ENCODE results near the gene OR2A25. TPM values are rescaled to one million over a fixed set of nuclear protein-coding genes. Genes with fewer than 3 reads are reported as not detected.

OR2A25 gene
- polyA plus RNA-seq, 1 donor from 2014 or later, result not detected

DNA sequence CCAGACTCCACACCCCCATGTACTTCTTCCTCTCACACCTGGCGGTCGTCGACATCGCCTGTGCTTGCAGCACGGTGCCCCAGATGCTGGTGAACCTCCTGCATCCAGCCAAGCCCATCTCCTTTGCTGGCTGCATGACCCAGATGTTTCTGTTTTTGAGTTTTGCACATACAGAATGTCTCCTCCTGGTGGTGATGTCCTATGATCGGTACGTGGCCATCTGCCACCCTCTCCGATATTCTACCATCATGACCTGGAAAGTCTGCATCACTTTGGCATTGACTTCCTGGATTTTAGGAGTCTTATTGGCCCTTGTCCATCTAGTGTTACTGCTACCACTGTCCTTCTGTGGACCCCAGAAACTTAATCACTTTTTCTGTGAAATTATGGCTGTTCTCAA is 4.8 kb downstream of the OR2A25 start:
- Histone ChIP-seq H3K27ac (ENCODE audit: low read length) (no peak overlapping the region), H4K20me1 (ENCODE audit: insufficient read depth) (no peaks in the 10 kb centered on the region), H3K4me2 (ENCODE audit: low read length) (no peak overlapping the region), H3K36me3 (ENCODE audit: insufficient read depth, low read length) (no peaks in the 10 kb centered on the region), H3K9ac (ENCODE audit: low read length) (no peak overlapping the region), H3K27me3 (ENCODE audit: insufficient read depth, low read depth, low read length) (no peaks in the 10 kb centered on the region), H3K79me2 (replicated peaks; ENCODE audit: insufficient read depth, low read length) (no peaks in the 10 kb centered on the region), H2AFZ (ENCODE audit: low read depth, low read length) (no peak overlapping the region), H3K4me3 (ENCODE audit: low read length) (no peak overlapping the region), H3F3A (ENCODE audit: insufficient read depth, low read length, poor library complexity, severe bottlenecking) (no peaks in the 10 kb centered on the region), H3K9me3 (ENCODE audit: low read length) (no peaks in the 10 kb centered on the region), H3K9me2 (ENCODE audit: insufficient read depth, low read length) (no peaks in the 10 kb centered on the region)
- TF ChIP-seq SMC3 (conservative IDR thresholded peaks at IDR 0.05; ENCODE audit: poor library complexity) (no peak), EP300 (conservative IDR thresholded peaks at IDR 0.05; ENCODE audit: poor library complexity, severe bottlenecking) (no peak), EZH2 (IDR thresholded peaks at IDR 0.05; ENCODE audit: borderline replicate concordance, insufficient read depth, low read length, poor library complexity, severe bottlenecking) (no peak), MXI1 (conservative IDR thresholded peaks at IDR 0.05; ENCODE audit: poor library complexity, severe bottlenecking) (no peak), RAD21 (conservative IDR thresholded peaks at IDR 0.05) (no peak), TAF1 (IDR thresholded peaks at IDR 0.05; ENCODE audit: low read depth) (no peak)
- TF ChIP-seq, protein P1, sequence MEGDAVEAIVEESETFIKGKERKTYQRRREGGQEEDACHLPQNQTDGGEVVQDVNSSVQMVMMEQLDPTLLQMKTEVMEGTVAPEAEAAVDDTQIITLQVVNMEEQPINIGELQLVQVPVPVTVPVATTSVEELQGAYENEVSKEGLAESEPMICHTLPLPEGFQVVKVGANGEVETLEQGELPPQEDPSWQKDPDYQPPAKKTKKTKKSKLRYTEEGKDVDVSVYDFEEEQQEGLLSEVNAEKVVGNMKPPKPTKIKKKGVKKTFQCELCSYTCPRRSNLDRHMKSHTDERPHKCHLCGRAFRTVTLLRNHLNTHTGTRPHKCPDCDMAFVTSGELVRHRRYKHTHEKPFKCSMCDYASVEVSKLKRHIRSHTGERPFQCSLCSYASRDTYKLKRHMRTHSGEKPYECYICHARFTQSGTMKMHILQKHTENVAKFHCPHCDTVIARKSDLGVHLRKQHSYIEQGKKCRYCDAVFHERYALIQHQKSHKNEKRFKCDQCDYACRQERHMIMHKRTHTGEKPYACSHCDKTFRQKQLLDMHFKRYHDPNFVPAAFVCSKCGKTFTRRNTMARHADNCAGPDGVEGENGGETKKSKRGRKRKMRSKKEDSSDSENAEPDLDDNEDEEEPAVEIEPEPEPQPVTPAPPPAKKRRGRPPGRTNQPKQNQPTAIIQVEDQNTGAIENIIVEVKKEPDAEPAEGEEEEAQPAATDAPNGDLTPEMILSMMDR (IDR thresholded peaks at IDR 0.05; ENCODE audit: poor library complexity, severe bottlenecking), result no peak
- TF ChIP-seq, protein P2, sequence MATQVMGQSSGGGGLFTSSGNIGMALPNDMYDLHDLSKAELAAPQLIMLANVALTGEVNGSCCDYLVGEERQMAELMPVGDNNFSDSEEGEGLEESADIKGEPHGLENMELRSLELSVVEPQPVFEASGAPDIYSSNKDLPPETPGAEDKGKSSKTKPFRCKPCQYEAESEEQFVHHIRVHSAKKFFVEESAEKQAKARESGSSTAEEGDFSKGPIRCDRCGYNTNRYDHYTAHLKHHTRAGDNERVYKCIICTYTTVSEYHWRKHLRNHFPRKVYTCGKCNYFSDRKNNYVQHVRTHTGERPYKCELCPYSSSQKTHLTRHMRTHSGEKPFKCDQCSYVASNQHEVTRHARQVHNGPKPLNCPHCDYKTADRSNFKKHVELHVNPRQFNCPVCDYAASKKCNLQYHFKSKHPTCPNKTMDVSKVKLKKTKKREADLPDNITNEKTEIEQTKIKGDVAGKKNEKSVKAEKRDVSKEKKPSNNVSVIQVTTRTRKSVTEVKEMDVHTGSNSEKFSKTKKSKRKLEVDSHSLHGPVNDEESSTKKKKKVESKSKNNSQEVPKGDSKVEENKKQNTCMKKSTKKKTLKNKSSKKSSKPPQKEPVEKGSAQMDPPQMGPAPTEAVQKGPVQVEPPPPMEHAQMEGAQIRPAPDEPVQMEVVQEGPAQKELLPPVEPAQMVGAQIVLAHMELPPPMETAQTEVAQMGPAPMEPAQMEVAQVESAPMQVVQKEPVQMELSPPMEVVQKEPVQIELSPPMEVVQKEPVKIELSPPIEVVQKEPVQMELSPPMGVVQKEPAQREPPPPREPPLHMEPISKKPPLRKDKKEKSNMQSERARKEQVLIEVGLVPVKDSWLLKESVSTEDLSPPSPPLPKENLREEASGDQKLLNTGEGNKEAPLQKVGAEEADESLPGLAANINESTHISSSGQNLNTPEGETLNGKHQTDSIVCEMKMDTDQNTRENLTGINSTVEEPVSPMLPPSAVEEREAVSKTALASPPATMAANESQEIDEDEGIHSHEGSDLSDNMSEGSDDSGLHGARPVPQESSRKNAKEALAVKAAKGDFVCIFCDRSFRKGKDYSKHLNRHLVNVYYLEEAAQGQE (IDR thresholded peaks at IDR 0.05; ENCODE audit: borderline replicate concordance), result no peak

DNA sequence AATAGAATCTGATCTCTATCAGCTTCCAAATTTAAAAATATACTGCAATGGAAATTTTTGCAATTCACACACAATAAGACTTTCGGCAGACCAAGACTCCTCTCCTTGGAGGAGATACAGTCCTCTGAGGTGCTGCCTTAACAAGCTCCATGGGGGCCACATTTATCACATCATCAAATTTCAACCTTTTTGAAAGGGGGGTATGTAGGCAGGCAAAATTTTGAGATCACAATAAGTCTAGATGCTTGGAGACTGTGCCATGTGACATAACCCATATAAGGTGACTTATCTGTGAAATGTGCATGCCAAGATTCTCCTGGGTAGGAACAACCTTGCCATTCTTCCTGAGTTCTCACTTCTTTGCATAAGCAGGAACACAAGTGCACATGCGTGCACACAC is 16.4 kb downstream of the OR2A25 start, which contains the start of gene OR2A12:
Gene OR2A12, plus strand, starts transcription at position 301 of the 400 bp plus-strand sequence. CDS start 8,830 bp downstream, outside the sequence.
- H3K9me2 ChIP-seq (ENCODE audit: insufficient read depth, low read length), result no peaks in the 10 kb centered on the region
- H3K4me3 ChIP-seq (ENCODE audit: low read length), result no peak within 1 kb of the TSS
- H2AFZ ChIP-seq (ENCODE audit: low read depth, low read length), result no peak within 1 kb of the TSS
- H4K20me1 ChIP-seq (ENCODE audit: insufficient read depth), result no peaks in the 10 kb centered on the region
- H3K27me3 ChIP-seq (ENCODE audit: insufficient read depth, low read depth, low read length), result no peaks in the 10 kb centered on the region
- no peak within 1 kb of the TSS for H3K9ac ChIP-seq (ENCODE audit: low read length)
- H3K36me3 ChIP-seq (ENCODE audit: insufficient read depth, low read length), result no peaks in the 10 kb centered on the region
- no peaks in the 10 kb centered on the region for H3K79me2 ChIP-seq (replicated peaks; ENCODE audit: insufficient read depth, low read length)
- no peaks in the 10 kb centered on the region for H3F3A ChIP-seq (ENCODE audit: insufficient read depth, low read length, poor library complexity, severe bottlenecking)
- TF ChIP-seq, protein P1 (IDR thresholded peaks at IDR 0.05; ENCODE audit: poor library complexity, severe bottlenecking), result no peak
- TF ChIP-seq EZH2 (IDR thresholded peaks at IDR 0.05; ENCODE audit: borderline replicate concordance, insufficient read depth, low read length, poor library complexity, severe bottlenecking) (no peak), TAF1 (IDR thresholded peaks at IDR 0.05; ENCODE audit: low read depth) (no peak), EP300 (conservative IDR thresholded peaks at IDR 0.05; ENCODE audit: poor library complexity, severe bottlenecking) (no peak), SMC3 (conservative IDR thresholded peaks at IDR 0.05; ENCODE audit: poor library complexity) (no peak), POLR2AphosphoS5 (IDR thresholded peaks at IDR 0.05) (no peak), MXI1 (conservative IDR thresholded peaks at IDR 0.05; ENCODE audit: poor library complexity, severe bottlenecking) (no peak), RAD21 (conservative IDR thresholded peaks at IDR 0.05) (no peak)
- TF ChIP-seq, protein P2 (IDR thresholded peaks at IDR 0.05; ENCODE audit: borderline replicate concordance), result no peak
- H3K4me2 ChIP-seq (ENCODE audit: low read length), result no peak within 1 kb of the TSS
- no peaks in the 10 kb centered on the region for H3K9me3 ChIP-seq (ENCODE audit: low read length)
- no peak within 1 kb of the TSS for H3K27ac ChIP-seq (ENCODE audit: low read length)

Data from neural cell (in vitro differentiated cells).